DLD1 (cell line): ENCODE results near the gene PIPOX.

ENCODE experiments used
- in situ Hi-C: cut with HindIII; loops from 2 replicates; pipeline ENCODE4 v1.10.0; 2017; ENCODE audit warnings: low sequenced_read_pairs

PIPOX gene

DNA sequence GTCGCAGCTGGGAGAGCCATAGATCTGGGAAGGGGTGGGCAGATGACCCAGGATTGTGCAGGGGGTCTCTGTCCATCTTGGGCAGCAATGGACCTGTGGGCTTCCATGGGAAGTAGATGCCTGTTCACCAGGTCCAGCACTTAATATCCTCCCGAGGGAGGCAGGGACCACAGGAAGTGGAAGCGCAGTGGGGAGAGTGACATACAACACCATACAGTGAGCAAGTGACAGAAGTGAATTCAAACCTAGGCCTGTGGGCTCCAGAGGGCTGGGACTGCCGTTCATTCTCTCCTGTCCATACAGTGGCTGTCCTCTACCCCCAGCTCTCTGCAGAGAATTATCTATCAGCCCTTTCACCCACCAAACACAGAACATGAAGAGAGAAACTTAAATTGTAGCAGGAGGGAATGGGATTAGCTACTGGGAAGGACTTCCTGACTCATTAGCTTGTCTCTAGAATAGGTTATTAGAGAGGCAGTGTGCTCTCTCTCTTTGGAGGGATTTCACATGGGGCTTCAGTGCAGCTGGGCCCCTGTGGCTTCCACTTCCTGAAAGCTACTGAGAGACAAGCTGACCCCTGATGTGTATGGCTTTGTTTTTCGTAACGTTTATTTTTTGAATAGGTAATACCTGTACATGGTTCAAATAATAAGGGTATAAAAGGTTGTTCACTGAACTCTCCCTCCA is 24.0 kb upstream of the PIPOX start:
- in situ Hi-C loops, result no loop called here

GRCh38 chr17:29019475-29020181 is 23.3 kb upstream of the PIPOX start:
- in situ Hi-C loops, result no loop called here

GRCh38 chr17:29020576-29020975 is 22.4 kb upstream of the PIPOX start:
- in situ Hi-C loops, result no loop called here

- in situ Hi-C loops, result no loop called here
These were observed 21.7 kb upstream of the PIPOX start for GRCh38 chr17:29021226-29021625.

GRCh38 chr17:29022074-29022473 is 20.9 kb upstream of the PIPOX start:
- in situ Hi-C loops, result no loop called here

GRCh38 chr17:29024316-29024952 is 18.5 kb upstream of the PIPOX start:
- in situ Hi-C loops, result no loop called here

DNA sequence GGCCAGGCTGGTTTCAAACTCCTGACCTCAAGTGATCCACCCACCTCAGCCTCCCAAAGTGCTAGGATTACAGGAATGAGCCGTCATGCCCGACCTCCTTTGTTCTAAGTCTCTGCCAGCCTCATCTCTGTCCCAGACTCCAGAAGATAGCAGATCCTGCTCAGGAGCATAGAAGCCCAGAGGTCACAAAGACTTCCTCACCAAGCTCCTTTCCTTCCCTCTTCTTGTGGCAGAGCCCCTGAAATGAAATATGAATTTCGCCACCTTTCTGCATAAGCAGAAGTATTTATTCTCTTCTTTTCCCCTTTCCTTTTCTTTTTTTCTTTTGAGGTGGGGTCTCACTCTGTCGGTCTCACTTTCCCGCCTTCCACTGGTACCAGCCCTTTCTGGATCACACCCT is 11.5 kb upstream of the PIPOX start:
- in situ Hi-C loops, result no loop called here

DNA sequence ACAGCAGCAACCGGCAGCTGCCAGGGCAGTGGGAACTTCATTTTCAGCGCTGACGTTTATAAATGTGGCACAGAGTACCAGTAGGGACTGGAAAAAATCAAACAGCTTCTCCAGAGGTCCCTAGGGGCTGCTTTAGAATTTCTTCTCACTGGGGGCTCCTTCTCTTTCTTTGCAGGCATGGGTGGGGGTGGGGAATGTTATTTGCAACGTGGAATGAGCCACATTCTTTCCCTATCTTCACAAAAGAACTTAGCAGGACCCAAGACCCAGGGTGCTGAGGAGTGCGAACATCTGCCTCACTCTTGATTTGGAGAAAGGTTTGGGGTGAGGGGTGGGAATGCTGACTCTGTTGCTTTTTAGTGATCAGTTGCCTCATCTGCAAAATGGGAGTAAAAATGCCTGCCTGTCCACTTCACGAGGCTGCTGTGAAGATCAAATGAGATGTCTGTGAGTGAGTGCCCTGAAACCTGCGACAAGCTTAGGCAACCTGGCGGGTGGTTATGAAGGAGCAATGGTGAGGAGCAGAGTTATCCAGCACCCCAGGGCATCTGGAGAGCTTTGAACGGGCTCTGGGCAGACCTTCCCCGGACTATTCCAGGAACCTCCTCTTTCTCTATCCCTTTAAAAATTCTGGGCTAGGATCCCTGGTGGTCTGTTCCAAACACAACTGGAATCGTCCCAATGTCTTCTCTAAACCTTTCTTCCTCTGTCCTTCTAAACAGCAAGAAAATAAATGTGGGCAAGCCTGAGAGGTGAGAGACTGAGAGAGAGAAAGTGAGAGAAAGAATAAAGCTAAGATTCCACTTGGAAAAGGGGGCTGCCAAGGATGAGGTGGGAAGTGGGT is 10.7 kb upstream of the PIPOX start:
- in situ Hi-C loops, result no loop called here

DNA sequence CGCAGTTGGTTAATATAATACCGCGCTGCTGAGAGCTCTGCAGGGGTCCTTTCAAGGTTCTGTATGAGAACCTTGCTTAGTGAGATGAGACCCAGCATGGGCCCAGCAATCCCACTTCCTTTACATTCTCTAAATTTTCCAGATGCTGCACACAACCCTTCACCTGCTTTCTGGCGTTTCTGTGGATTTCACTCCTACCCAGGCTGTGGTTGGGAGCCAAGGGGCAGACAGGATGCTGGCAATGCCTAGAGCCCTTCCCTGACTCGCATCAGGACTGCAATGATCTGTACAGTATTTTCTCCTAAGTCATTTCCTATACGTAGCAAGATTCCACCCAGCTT is 10.1 kb upstream of the PIPOX start:
- in situ Hi-C loops, result no loop called here

DNA sequence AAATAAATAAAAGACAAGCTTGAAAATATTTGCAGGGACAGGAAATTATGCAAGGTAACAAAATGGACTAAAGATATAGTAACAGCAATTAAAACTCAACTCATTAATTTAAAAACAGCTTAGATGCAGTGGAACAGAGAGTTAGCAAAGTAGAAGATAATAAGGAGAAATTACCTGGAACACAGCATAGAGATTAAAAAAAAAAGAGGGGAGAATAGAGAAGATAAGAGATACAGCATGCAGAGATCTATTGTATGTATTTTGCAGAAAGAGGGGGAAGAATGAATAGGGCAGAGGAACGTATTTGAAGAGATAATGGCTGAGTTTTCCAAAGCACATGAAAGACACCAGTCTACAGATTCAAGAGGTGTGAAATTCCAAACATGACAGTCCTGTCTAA is 8.4 kb upstream of the PIPOX start:
- in situ Hi-C loops, result no loop called here

- in situ Hi-C loops, result no loop called here
These were observed 6.4 kb upstream of the PIPOX start for GRCh38 chr17:29036584-29036983.

DNA sequence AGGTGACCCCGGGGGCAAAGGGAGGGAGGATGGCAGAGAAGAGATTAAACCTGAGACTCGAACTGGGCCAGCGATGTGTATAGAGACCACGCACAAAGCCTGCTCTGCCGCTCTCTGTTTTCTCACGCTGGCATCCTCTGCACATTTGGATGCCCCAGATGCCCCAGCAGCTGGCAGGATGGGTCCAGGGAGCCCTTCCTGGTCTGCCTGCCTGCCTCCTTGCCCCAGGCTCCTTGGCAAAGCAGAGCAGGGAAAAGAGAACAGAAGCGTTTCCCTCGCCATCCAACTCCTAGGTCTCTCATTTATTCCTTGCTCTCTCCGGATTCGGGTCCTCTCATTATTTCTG is 5.2 kb upstream of the PIPOX start:
- in situ Hi-C loops, result no loop called here

- in situ Hi-C loops, result no loop called here
These were observed 4.7 kb upstream of the PIPOX start for GRCh38 chr17:29038085-29038795.

DNA sequence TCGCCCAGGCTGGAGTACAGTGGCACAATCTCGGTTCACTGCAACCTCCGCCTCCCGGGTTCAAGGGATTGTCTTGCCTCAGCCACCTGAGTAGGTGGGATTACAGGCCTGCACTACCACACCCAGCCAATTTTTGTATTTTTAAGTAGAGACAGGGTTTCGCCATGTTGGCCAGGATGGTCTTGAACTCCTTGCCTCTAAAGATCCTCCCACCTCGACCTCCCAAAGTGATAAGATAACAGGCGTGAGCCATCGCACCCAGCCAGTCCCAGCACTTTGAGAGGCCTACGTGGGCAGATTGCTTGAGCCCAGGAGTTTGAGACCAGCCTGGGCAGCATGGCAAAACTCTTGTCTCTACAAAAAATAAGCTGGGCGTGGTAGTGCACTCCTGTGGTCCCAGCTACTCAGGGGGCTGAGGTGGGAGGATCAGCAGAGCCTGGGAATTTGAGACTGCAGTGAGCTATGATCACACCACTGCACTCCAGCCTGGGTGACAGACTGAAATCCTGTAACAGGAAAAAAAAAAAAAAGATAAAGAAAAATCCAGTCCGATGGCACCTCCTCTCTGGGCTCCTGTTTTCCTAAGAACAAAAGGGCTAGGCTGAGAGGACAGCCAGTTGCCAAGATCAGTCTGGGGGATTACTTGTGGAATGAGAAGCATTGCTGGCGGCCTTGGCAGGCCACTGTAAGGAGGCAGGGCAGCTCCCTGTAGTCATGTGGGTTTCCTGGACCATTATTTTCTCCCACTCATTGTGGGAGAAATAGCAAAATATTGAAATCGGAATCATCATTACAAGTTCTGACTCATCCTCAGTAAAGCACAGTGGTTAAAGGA is 3.0 kb upstream of the PIPOX start:
- in situ Hi-C loops, result no loop called here

- in situ Hi-C loops, result no loop called here
These were observed 1.9 kb upstream of the PIPOX start for GRCh38 chr17:29041091-29041490.

GRCh38 chr17:29041571-29041970 is 1.4 kb upstream of the PIPOX start:
- in situ Hi-C loops, result no loop called here

GRCh38 chr17:29042026-29042678 is 789 bp upstream of the PIPOX start:
- in situ Hi-C loops, result no loop called here

GRCh38 chr17:29043539-29044145 is 701 bp downstream of the PIPOX start:
- in situ Hi-C loops, result no loop called here

GRCh38 chr17:29045026-29045425 is 2.1 kb downstream of the PIPOX start:
- in situ Hi-C loops, result no loop called here
